Inferior parietal cortex (tissue), 1 donor: Measurements from ENCODE around the gene TBC1D32.
"Not testable (repeated sequence)": the region's sequence is repeated elsewhere in the genome, so short reads cannot be mapped to it uniquely, and the experiment has no call there.

Experiments used
- DNase-seq: peaks from one replicate; pipeline ENCODE4 v3.0.0-alpha.2; 2016; ENCODE audit errors: extremely low spot score

Gene TBC1D32

DNA sequence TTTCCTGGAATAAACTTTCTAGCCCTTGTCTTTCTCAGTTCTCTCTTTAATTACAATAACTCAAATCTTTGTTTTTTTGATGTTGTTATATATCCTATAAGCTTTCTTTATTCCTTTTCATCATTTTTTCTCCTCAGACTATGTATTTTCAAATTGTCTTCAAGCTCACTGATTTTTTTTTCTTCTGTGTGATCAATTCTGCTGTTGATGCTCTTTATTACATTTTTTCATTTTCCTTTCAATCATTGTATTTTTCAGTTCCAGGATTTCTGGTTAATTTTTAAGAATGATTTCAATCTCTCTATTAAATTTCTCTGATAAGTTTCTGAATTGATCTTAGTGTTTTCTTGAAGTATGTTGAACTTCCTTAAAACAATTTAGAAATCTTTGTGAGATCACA lies 209.7 kb downstream of the TBC1D32 start:
- no peak for DNase-seq

DNA sequence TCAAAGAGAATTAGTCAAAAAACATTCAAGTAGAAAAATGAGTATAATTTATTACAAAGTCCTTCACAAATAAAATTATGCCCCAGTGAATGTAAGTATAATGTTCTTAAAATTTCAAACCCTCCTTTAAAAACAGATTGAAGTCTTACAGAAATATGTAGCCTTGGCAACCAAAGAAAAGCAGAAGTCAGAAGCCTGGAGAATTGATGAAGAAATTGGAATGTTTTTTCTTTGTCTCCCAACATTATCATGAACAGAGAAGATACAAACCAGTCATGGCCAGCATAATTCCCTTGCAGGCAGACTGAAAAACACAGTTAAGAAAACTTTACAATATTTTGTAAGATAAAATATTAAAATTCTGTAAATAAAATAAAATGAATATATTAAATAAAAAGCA lies 221.9 kb downstream of the TBC1D32 start:
- no peak for DNase-seq

- DNase-seq: no peak
These were observed 223.5 kb downstream of the TBC1D32 start for GRCh38 chr6:121110733-121111132.

- DNase-seq: no peak
These were observed 227.3 kb downstream of the TBC1D32 start for GRCh38 chr6:121106962-121107361.

GRCh38 chr6:121105461-121105860 lies 228.8 kb downstream of the TBC1D32 start:
- no peak for DNase-seq

- DNase-seq: no peak
These were observed 240.4 kb downstream of the TBC1D32 start for GRCh38 chr6:121093928-121094327.

DNA sequence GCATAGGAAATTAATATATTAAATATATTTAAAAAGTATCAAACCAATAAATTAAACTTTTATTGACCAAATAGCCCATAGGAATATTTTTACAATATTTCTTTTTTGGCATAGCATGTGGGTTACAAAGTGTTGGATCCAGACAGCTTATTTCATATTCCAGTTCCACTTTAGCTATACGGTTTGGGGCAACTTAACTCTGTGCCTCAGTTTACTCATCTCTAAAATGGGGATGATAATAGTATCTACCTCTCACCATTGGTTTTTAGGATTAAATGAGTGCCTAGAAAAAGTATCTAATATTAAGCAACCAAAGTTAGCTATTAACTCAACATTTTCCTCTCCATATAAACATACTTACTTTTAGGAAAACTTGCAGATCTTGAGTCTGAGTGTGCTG lies 243.8 kb downstream of the TBC1D32 start:
- DNase-seq: no peak

DNA sequence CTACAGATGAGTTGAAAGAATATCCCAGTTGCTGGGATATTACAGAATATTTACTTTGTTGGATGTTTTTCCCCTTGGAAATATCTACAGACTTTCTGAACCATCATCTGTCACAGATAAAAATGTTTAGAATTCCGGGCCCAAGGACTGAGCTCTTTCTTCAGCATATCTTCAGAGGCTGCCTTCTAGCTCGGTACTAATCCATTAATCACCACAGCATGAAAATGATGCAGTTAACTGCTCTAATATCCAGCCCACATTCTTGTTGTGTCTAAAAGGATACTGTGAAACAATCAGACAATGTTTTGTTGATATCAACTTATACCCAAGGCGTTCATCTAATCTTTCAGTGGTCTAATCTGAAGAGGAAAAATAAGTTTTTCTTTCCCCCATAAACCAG lies 247.4 kb downstream of the TBC1D32 start:
- DNase-seq: no peak

DNA sequence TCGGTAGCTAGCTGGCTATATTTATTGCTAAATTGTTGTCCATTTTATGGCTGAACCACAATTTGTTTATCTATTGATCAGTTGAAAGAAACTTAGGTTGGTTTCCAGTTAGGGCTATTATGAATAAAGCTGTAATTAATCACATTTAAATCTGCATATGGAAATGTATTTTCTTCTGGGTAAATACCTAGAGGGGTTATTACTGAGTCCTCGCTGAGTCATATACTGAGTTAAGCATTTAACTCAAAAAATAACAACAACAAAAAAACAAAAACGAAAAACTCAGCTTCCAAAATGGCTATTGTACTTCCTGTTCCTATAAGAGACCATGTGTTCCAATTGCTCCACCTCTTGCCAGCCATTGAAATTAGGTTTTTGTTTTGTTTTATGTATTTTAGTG lies 258.2 kb downstream of the TBC1D32 start:
- no peak for DNase-seq

GRCh38 chr6:121068749-121069148 lies 265.5 kb downstream of the TBC1D32 start:
- not testable (repeated sequence) for DNase-seq

GRCh38 chr6:121067381-121067780 lies 266.9 kb downstream of the TBC1D32 start:
- DNase-seq: no peak

DNA sequence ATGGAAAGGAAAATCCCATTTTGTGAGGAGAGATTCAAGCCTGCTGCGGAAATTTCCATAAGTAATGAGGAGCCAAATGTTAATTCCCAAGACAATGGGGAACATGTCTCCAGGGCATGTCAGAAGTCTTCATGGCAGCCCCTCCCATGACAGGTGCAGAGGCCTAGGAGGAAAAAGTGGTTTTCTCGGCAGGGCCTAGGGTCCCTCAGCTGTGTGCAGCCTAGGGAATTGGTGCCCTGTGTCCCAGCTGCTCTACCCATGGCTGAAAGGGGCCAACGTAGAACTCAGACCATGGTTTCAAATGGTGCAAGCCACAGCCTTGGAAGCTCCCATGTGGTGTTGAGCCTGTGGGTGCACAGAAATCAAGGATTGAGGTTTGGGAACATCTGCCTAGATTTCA lies 269.9 kb downstream of the TBC1D32 start:
- DNase-seq: no peak

- DNase-seq: peak; percentile 68
These were observed 278.6 kb downstream of the TBC1D32 start for GRCh38 chr6:121055572-121056163.

- DNase-seq: not testable (repeated sequence)
These were observed 285.7 kb downstream of the TBC1D32 start for GRCh38 chr6:121048593-121048992.

DNA sequence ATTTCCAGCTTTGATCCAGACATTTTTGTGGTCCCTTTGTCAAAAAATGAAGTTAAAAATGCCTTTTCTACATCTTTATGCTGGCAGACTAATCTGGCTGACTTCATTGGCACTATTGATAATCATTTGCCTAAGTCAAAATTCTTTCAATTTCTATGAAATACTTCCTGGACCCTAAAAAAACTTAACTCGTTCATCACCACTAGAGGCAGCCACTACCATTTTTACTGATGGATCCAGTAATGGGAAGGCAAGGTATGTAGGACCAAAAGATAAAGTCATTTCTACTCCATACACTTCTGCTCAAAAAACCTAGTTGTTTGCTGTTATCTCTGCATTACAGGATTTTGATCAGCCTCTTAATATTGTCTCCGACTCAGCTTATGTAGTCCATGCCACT lies 289.4 kb downstream of the TBC1D32 start:
- not testable (repeated sequence) for DNase-seq

DNA sequence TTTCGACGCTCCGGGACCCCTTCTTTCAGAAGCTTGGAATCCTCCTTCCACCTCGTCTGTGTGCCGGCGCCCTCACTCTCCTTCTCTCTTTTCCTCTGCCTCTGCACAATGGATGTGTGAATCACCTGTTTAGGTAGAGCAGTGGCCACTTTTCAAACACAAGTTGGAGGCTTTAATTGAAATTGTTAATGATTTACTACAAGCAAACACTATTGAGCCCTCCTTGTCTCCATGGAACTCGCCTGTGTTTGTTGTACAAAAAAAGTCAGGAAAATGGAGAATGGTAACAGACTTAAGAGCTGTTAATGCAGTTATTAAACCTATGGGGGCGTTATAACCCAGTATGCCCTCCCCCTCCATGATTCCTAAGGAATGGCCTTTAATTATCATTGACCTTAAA lies 290.6 kb downstream of the TBC1D32 start:
- DNase-seq: not testable (repeated sequence)

DNA sequence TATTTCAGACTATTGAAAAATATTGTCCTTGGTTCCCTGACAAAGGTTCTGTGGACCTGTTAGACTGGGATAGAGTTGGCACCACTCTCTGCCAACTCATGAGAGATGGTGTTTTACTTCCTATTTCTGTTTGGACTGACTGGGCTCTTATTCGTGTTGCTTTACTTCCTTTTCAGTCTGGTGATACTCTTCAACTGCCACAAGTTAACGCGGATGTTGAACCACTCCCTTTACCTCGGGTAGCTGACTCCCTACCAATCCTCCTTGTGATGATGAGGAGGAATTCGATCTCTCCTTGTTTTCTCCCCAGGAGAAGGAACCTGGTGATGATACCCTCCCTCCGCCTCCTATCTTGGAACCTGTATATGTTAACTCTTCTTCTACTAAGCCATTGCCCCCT lies 291.1 kb downstream of the TBC1D32 start:
- DNase-seq: not testable (repeated sequence)

DNA sequence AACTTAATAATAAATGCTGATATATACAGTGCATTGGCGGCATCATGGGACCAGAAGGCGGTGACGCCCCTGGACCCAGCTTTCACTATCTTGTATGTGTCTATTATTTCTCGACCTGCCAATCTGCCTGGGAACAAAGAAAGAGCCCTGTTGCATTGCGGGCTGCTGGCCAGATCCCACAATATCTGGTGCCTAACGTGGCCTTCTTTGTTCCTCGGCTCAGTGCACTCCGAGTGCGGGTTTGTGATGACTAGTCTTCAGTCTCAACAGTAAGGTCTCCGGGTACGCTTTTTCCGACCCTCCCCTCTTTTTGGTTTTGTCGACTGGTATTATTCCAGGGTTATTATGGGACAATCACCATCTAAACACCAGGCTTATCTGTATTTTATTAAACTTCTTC lies 291.5 kb downstream of the TBC1D32 start:
- DNase-seq: no peak

DNA sequence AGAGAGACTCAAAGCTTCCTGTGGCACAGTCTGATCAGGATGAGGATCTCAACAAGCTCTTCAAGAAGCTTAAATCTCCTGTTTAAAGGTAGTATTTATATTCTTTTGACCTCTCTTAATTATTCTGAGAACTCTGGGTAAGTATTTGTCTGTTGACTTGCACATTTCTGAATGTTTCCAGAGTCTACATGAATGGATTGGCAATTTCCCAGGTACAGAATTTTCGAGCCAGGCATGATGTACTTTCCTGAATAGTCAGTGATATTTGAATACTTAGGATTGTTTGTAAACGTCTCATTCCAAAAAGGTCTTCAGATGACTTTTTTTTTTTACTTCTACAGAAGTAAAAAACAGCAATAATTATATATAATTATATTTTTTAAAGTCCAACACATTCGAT lies 293.4 kb downstream of the TBC1D32 start:
- DNase-seq: no peak

DNA sequence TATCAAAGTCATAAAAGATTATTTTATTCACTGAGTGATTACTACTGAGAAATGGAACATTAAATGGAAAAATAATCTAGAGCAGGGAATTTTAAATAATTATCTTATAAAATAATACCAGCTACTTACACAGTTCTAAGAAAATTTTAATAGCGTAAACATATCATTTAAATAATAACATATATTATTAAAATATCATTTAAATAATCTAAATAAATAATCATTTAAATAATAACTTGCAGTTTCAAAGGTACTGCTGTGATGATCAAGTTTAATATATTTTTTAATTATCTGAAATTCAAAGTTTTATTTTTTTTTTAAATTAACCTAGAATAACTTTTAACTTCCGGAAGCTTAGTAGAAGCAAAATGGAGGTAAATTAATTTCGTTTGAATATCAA lies 301.2 kb downstream of the TBC1D32 start:
- no peak for DNase-seq

DNA sequence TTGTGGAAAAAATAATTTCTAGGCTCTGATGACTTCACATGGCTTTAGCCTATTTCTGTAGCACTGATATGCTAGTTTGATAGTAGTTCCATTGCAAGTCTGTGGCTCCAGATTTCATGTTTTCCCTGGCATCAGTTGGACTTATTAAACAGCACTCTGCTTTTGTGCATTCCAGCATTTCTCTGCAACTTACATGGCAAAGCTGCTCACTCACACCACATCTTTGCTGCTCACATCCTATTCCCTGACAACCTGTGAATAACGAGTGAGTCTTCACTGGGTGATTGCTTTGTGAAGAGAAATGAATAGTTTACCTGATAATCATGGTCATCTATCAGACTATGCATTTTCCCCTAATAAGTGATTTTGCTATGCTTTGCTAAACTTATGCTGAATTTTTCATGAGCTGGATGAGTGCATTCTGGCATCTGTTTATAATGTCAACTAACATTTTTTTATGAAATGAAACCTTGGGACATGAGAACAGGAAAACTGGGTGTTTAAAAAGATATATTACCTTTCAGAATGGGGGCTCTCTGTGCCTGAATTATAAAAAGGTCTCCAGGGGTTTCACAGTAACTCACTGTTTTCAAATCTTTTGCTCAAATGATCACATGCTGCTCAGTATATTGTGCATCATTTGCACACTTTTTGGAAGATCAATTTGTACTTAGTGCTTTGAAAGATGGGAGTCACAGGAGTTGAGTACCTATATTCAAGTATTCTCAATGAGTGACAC lies 301.8 kb downstream of the TBC1D32 start:
- no peak for DNase-seq
